HepG2 (cell line): ENCODE data around the gene XRCC3.

Experiments used
- ATF2 ChIP-seq: sonication (generic); formaldehyde crosslinking; IDR thresholded peaks from 2 replicates; pipeline ENCODE4 v1.4.0; 2020; ENCODE audit warnings: missing genetic modification reagents
- CTCF ChIP-seq: sonication (generic); formaldehyde crosslinking; IDR thresholded peaks from 2 replicates; pipeline ENCODE4 v1.5.0; 2020; ENCODE audit warnings: mild to moderate bottlenecking, missing genetic modification reagents, moderate library complexity
- ETS1 ChIP-seq: sonication (generic); formaldehyde crosslinking; IDR thresholded peaks from 2 replicates; pipeline ENCODE4 v1.4.0; 2020; ENCODE audit warnings: missing genetic modification reagents
- HBP1 ChIP-seq: IDR thresholded peaks from 2 replicates; pipeline ENCODE4 v1.6.1; 2016; ENCODE audit warnings: low read depth, control low read depth
- MIXL1 ChIP-seq: IDR thresholded peaks from 2 replicates; pipeline ENCODE4 v1.6.1; 2016
- RBM22 ChIP-seq: fragments of 200-400 bp; formaldehyde crosslinking; optimal IDR thresholded peaks from 2 replicates; pipeline ENCODE3; 2017; ENCODE audit warnings: mild to moderate bottlenecking, low read length, moderate library complexity
- SIN3A ChIP-seq: IDR thresholded peaks from 2 replicates; pipeline ENCODE4 v1.6.1; 2011; ENCODE audit warnings: low read depth, mild to moderate bottlenecking, control low read depth, low read length, borderline replicate concordance
- ZBTB25 ChIP-seq: IDR thresholded peaks from 2 replicates; pipeline ENCODE4 v1.6.1; 2018; ENCODE audit warnings: missing genetic modification reagents
- ZFP91 ChIP-seq: sonication (generic); formaldehyde crosslinking; IDR thresholded peaks from 2 replicates; pipeline ENCODE4 v1.9.0; 2022; ENCODE audit warnings: missing genetic modification reagents, mild to moderate bottlenecking, borderline replicate concordance
- ZSCAN22 ChIP-seq: sonication (generic); formaldehyde crosslinking; IDR thresholded peaks from 2 replicates; pipeline ENCODE4 v1.4.0; 2020; ENCODE audit warnings: mild to moderate bottlenecking, missing genetic modification reagents

- TF ChIP-seq ATF2 (CRISPR knock-in tag) (no peak), ETS1 (CRISPR knock-in tag) (no peak), ZBTB25 (CRISPR knock-in tag) (no peak), HBP1 (CRISPR knock-in tag) (no peak), ZSCAN22 (CRISPR knock-in tag) (no peak), MIXL1 (CRISPR knock-in tag) (no peak), ZFP91 (no peak), SIN3A (no peak), RBM22 (peak; percentile 9), CTCF (CRISPR knock-in tag) (no peak)
Observed at GRCh38 chr14:103696070-103696402, 19.2 kb downstream of the XRCC3 start.
